AG08395 (cell line): ENCODE data around the gene ANKRD13D.

Experiments
- DNase-seq: peaks from one replicate; pipeline ENCODE4 v3.0.0; 2012; ENCODE audit warnings: mixed read lengths, low spot score

ANKRD13D gene

GRCh38 chr11:67285541-67286498 is 3.3 kb upstream of the ANKRD13D start:
- no peak for DNase-seq

- DNase-seq: no peak
Observed at GRCh38 chr11:67286621-67287333, 2.3 kb upstream of the ANKRD13D start.

- no peak for DNase-seq
Observed at GRCh38 chr11:67287355-67288197, 1.5 kb upstream of the ANKRD13D start.

- DNase-seq: no peak
Observed at GRCh38 chr11:67288198-67288451, 978 bp upstream of the ANKRD13D start.

- DNase-seq: peak; percentile 90
Observed at GRCh38 chr11:67288452-67289225, 464 bp upstream of the ANKRD13D start.

- DNase-seq: no peak
Observed at GRCh38 chr11:67289651-67290479, 762 bp downstream of the ANKRD13D start.

GRCh38 chr11:67290801-67291200 is 1.7 kb downstream of the ANKRD13D start:
- DNase-seq: no peak

GRCh38 chr11:67291481-67292381 is 2.6 kb downstream of the ANKRD13D start:
- no peak for DNase-seq

- no peak for DNase-seq
Observed at GRCh38 chr11:67292671-67293070, 3.6 kb downstream of the ANKRD13D start.

GRCh38 chr11:67293090-67293489 is 4.0 kb downstream of the ANKRD13D start:
- DNase-seq: no peak

- DNase-seq: no peak
Observed at GRCh38 chr11:67295846-67296245, 6.7 kb downstream of the ANKRD13D start.

GRCh38 chr11:67298786-67299185 is 9.7 kb downstream of the ANKRD13D start:
- no peak for DNase-seq

- DNase-seq: no peak
Observed at GRCh38 chr11:67299471-67300191, 10.5 kb downstream of the ANKRD13D start.

- DNase-seq: no peak
Observed at GRCh38 chr11:67300256-67300755, 11.2 kb downstream of the ANKRD13D start.

GRCh38 chr11:67300756-67301312 is 11.7 kb downstream of the ANKRD13D start:
- DNase-seq: no peak

GRCh38 chr11:67301313-67301921 is 12.3 kb downstream of the ANKRD13D start:
- DNase-seq: no peak

GRCh38 chr11:67301951-67302516 is 12.9 kb downstream of the ANKRD13D start:
- DNase-seq: peak; percentile 46
